Liver (tissue), 9 donors: Measurements from ENCODE around the gene PEX5. TPM values are rescaled to one million over a fixed set of nuclear protein-coding genes. Genes with fewer than 3 reads are reported as not detected.
A peak's percentile ranks its signal among the peaks of the same experiment; 100 is the strongest.

Experiments
- DNase-seq: peaks from one replicate; pipeline ENCODE4 v3.0.0-alpha.2; 2017; ENCODE audit warnings: low spot score
- H3K27ac ChIP-seq, 2 donors: one replicate each; pipeline ENCODE4 v1.7.0; 2013; ENCODE audit warnings: inconsistent platforms in 2 of 2, low read length in 2 of 2, control low read depth in 1 of 2, low read depth in 1 of 2, mild to moderate bottlenecking in 1 of 2
- H3K27me3 ChIP-seq, 4 donors: one replicate each; pipeline versions ENCODE4 v1.6.1 to v1.7.0; 2013; ENCODE audit warnings: low read length in 3 of 4, inconsistent platforms in 1 of 4, mild to moderate bottlenecking in 1 of 4, moderate library complexity in 1 of 4; ENCODE audit not compliant: control insufficient read depth in 4 of 4, insufficient read depth in 4 of 4
- H3K36me3 ChIP-seq, 4 donors: one replicate each; pipeline versions ENCODE4 v1.6.1 to v1.7.0; 2013; ENCODE audit warnings: low read length in 3 of 4, mild to moderate bottlenecking in 3 of 4, low read depth in 1 of 4, moderate library complexity in 1 of 4; ENCODE audit not compliant: control insufficient read depth in 4 of 4, insufficient read depth in 3 of 4
- H3K4me1 ChIP-seq, 4 donors: one replicate each; pipeline versions ENCODE4 v1.6.1 to v1.7.0; 2013; ENCODE audit warnings: low read length in 3 of 4, mild to moderate bottlenecking in 3 of 4, moderate library complexity in 1 of 4; ENCODE audit not compliant: control insufficient read depth in 4 of 4, insufficient read depth in 4 of 4
- H3K4me3 ChIP-seq, 3 donors: one replicate each; pipeline versions ENCODE4 v1.6.1 to v1.7.0; 2013; ENCODE audit warnings: low read length in 3 of 3, control low read depth in 1 of 3, low read depth in 1 of 3, mild to moderate bottlenecking in 1 of 3
- H3K9ac ChIP-seq, 2 donors: one replicate each; pipeline ENCODE4 v1.7.0; 2013; ENCODE audit warnings: low read length in 2 of 2, mild to moderate bottlenecking in 2 of 2, moderate library complexity in 2 of 2, control low read depth in 1 of 2, low read depth in 1 of 2
- H3K9me3 ChIP-seq, 4 donors: one replicate each; pipeline versions ENCODE4 v1.6.1 to v1.7.0; 2013; ENCODE audit warnings: low read length in 3 of 4; ENCODE audit not compliant: control insufficient read depth in 4 of 4
- ATF3 ChIP-seq: IDR thresholded peaks from 2 replicates; pipeline ENCODE4 v1.6.1; 2016; ENCODE audit warnings: antibody characterized with exemption
- CTCF ChIP-seq: fragments of 150-350 bp; IDR thresholded peaks from 2 replicates; pipeline ENCODE4 v1.5.1; 2017; ENCODE audit warnings: improper control_type of control experiment, low read depth, low read length; ENCODE audit not compliant: missing input control
- EGR1 ChIP-seq, 2 donors: IDR thresholded peaks; 2 replicates each; pipeline ENCODE4 v1.6.1; 2016 to 2018; ENCODE audit warnings: antibody characterized with exemption in 2 of 2, low read depth in 2 of 2
- FOXA1 ChIP-seq: IDR thresholded peaks from 2 replicates; pipeline ENCODE4 v1.6.1; 2016; ENCODE audit warnings: antibody characterized with exemption
- FOXA2 ChIP-seq: IDR thresholded peaks from 2 replicates; pipeline ENCODE4 v1.6.1; 2016; ENCODE audit warnings: antibody characterized with exemption
- GABPA ChIP-seq, 2 donors: IDR thresholded peaks in 1 of 2; conservative IDR thresholded peaks in 1 of 2; 2 replicates each; pipeline ENCODE4 v1.6.1; 2016; ENCODE audit warnings: antibody characterized with exemption in 2 of 2, mild to moderate bottlenecking in 1 of 2, moderate library complexity in 1 of 2
- HNF4A ChIP-seq, 2 donors: conservative IDR thresholded peaks; 2 replicates each; pipeline ENCODE4 v1.6.1; 2016; ENCODE audit warnings: antibody characterized with exemption in 2 of 2, mild to moderate bottlenecking in 2 of 2
- HNF4G ChIP-seq: IDR thresholded peaks from 2 replicates; pipeline ENCODE4 v1.6.1; 2016; ENCODE audit warnings: antibody characterized with exemption
- JUND ChIP-seq, 2 donors: IDR thresholded peaks; 2 replicates each; pipeline ENCODE4 v1.6.1; 2016; ENCODE audit warnings: antibody characterized with exemption in 2 of 2
- NR2F2 ChIP-seq: IDR thresholded peaks from 2 replicates; pipeline ENCODE4 v1.6.1; 2016; ENCODE audit warnings: antibody characterized with exemption
- RAD21 ChIP-seq, 2 donors: IDR thresholded peaks; 2 replicates each; pipeline ENCODE4 v1.6.1; 2016; ENCODE audit warnings: antibody characterized with exemption in 2 of 2, mild to moderate bottlenecking in 2 of 2
- RXRA ChIP-seq, 2 donors: IDR thresholded peaks; 2 replicates each; pipeline ENCODE4 v1.6.1; 2017 to 2018; ENCODE audit warnings: antibody characterized with exemption in 2 of 2, mild to moderate bottlenecking in 1 of 2
- SP1 ChIP-seq: IDR thresholded peaks from 2 replicates; pipeline ENCODE4 v1.6.1; 2018; ENCODE audit warnings: antibody characterized with exemption, mild to moderate bottlenecking
- TAF1 ChIP-seq: conservative IDR thresholded peaks from 2 replicates; pipeline ENCODE4 v1.6.1; 2016; ENCODE audit warnings: antibody characterized with exemption, mild to moderate bottlenecking
- YY1 ChIP-seq: IDR thresholded peaks from 2 replicates; pipeline ENCODE4 v1.6.1; 2016; ENCODE audit warnings: antibody characterized with exemption, mild to moderate bottlenecking
- ZBTB33 ChIP-seq: IDR thresholded peaks from 2 replicates; pipeline ENCODE4 v1.6.1; 2016; ENCODE audit warnings: antibody characterized with exemption
- WGBS: extraction: QIAGEN DNeasy Blood & Tissue Kit; methylation state at CpG from one replicate; pipeline ENCODE4 v1.1.7; 2013; 5-methylcytosine and 5-hydroxymethylcytosine counted together
- polyA plus RNA-seq, 2 donors: library from polyadenylated mRNA; stranded (reverse) in 1 of 2; unstranded in 1 of 2; fragments of 200-250 nt in 1 of 2; fragments of >200 nt in 1 of 2; fragmentation: Nextera tagmentation in 1 of 2; extraction: Ambion mirVana in 1 of 2; gene quantifications; one replicate each; pipeline versions ENCODE4 v1.2.1 to v1.2.3, GENCODE V29; 2013 to 2015
- total RNA-seq, 2 donors: library from RNA; depleted of rRNA; stranded (reverse); fragments of >200 nt; gene quantifications; one replicate each; pipeline ENCODE4 v1.2.3, GENCODE V29; 2014
- TF ChIP-seq, protein P1 (sequence below): IDR thresholded peaks from 2 replicates; pipeline ENCODE4 v1.6.1; 2016; ENCODE audit warnings: antibody characterized with exemption
- TF ChIP-seq, protein P2 (sequence below): IDR thresholded peaks from 2 replicates; pipeline ENCODE4 v1.6.1; 2016; ENCODE audit warnings: antibody characterized with exemption, mild to moderate bottlenecking
- donor health status: healthy.
- donor health status: healthy.
- donor health status: healthy.
- donor health status: healthy.
- donor health status: healthy.

PEX5 gene
- total and polyA plus RNA-seq, 4 donors: 5.7 to 37.9 (median 22.8) TPM

DNA sequence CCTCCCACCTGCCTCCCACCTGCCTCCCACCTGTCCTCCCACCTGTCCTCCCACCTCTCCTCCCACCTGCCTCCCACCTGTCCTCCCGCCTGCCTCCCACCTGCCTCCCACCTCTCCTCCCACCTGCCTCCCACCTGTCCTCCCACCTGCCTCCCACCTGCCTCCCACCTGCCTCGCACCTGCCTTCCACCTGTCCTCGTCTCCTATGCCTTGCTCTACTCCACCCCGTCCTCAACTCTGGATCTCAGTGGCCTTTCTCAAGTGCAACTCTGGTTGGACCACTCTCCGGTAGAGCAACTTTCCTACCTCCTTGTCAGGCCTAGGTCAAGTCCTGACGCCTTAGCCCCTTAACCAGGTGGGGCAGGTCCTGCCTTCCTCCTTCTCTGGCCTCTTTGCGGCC, 29.3 kb upstream of the PEX5 start:
- Histone ChIP-seq H3K9me3 (no peaks in the 10 kb centered on the region), H3K4me3 (no peak overlapping the region), H3K27ac (no peak overlapping the region), H3K36me3 (peaks cover 3 to 9% (median 6%) of the 10 kb centered on the region in 4 donors), H3K9ac (no peak overlapping the region), H3K27me3 (no peaks in the 10 kb centered on the region), H3K4me1 (peaks cover 5 to 24% (median 16%) of the 10 kb centered on the region in 4 donors)
- no peak for TF ChIP-seq SP1
- TF ChIP-seq YY1: no peak
- no peak for TF ChIP-seq ATF3
- no peak for TF ChIP-seq FOXA1
- TF ChIP-seq, protein P1, sequence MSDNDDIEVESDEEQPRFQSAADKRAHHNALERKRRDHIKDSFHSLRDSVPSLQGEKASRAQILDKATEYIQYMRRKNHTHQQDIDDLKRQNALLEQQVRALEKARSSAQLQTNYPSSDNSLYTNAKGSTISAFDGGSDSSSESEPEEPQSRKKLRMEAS: no peak
- no peak for TF ChIP-seq RAD21 (IDR thresholded peaks at IDR 0.05)
- no peak for TF ChIP-seq NR2F2
- TF ChIP-seq, protein P2, sequence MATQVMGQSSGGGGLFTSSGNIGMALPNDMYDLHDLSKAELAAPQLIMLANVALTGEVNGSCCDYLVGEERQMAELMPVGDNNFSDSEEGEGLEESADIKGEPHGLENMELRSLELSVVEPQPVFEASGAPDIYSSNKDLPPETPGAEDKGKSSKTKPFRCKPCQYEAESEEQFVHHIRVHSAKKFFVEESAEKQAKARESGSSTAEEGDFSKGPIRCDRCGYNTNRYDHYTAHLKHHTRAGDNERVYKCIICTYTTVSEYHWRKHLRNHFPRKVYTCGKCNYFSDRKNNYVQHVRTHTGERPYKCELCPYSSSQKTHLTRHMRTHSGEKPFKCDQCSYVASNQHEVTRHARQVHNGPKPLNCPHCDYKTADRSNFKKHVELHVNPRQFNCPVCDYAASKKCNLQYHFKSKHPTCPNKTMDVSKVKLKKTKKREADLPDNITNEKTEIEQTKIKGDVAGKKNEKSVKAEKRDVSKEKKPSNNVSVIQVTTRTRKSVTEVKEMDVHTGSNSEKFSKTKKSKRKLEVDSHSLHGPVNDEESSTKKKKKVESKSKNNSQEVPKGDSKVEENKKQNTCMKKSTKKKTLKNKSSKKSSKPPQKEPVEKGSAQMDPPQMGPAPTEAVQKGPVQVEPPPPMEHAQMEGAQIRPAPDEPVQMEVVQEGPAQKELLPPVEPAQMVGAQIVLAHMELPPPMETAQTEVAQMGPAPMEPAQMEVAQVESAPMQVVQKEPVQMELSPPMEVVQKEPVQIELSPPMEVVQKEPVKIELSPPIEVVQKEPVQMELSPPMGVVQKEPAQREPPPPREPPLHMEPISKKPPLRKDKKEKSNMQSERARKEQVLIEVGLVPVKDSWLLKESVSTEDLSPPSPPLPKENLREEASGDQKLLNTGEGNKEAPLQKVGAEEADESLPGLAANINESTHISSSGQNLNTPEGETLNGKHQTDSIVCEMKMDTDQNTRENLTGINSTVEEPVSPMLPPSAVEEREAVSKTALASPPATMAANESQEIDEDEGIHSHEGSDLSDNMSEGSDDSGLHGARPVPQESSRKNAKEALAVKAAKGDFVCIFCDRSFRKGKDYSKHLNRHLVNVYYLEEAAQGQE: no peak
- no peak for TF ChIP-seq ZBTB33
- TF ChIP-seq RXRA (IDR thresholded peaks at IDR 0.05): no peak
- no peak for TF ChIP-seq CTCF
- no peak for TF ChIP-seq HNF4G
- no peak for TF ChIP-seq TAF1
- TF ChIP-seq HNF4A (conservative IDR thresholded peaks at IDR 0.05): no peak
- no peak for TF ChIP-seq JUND (IDR thresholded peaks at IDR 0.05)
- 82% methylated on average over 7 of the region's 7 CpGs for WGBS
- DNase-seq: no peak

- Histone ChIP-seq H3K4me1 (peaks cover 5 to 17% (median 12%) of the 10 kb centered on the region in 4 donors), H3K9ac (no peak overlapping the region), H3K9me3 (no peaks in the 10 kb centered on the region), H3K4me3 (no peak overlapping the region), H3K36me3 (peaks cover 3 to 7% (median 4%) of the 10 kb centered on the region in 4 donors), H3K27ac (peak overlapping the region; percentile 32 to 42), H3K27me3 (no peaks in the 10 kb centered on the region)
- no peak for DNase-seq
- TF ChIP-seq SP1 (no peak), EGR1 (IDR thresholded peaks at IDR 0.05; ENCODE audit: low read depth in 2 of 2) (no peak), FOXA2 (no peak), JUND (IDR thresholded peaks at IDR 0.05) (no peak), CTCF (no peak), GABPA (IDR thresholded peaks at IDR 0.05 in 1 of 2, conservative IDR thresholded peaks at IDR 0.05 in 1 of 2) (no peak), TAF1 (no peak), HNF4G (no peak), FOXA1 (no peak), RXRA (IDR thresholded peaks at IDR 0.05) (no peak), RAD21 (IDR thresholded peaks at IDR 0.05) (no peak)
- TF ChIP-seq, protein P2: no peak
- WGBS: 95% methylated on average over 4 of the region's 4 CpGs
Observed at GRCh38 chr12:7161327-7161726, 28.2 kb upstream of the PEX5 start.
